Pons (tissue), 1 donor: Measurements from ENCODE around the gene SYNGR3.

Source experiments
- DNase-seq: peaks from one replicate; pipeline ENCODE4 v3.0.0-alpha.2; 2016; ENCODE audit warnings: low spot score

SYNGR3 gene

GRCh38 chr16:1976951-1977874, 12.6 kb upstream of the SYNGR3 start:
- no peak for DNase-seq

- no peak for DNase-seq
Observed at GRCh38 chr16:1977875-1978268, 11.9 kb upstream of the SYNGR3 start.

- DNase-seq: no peak
Observed at GRCh38 chr16:1978476-1979120, 11.2 kb upstream of the SYNGR3 start.

DNA sequence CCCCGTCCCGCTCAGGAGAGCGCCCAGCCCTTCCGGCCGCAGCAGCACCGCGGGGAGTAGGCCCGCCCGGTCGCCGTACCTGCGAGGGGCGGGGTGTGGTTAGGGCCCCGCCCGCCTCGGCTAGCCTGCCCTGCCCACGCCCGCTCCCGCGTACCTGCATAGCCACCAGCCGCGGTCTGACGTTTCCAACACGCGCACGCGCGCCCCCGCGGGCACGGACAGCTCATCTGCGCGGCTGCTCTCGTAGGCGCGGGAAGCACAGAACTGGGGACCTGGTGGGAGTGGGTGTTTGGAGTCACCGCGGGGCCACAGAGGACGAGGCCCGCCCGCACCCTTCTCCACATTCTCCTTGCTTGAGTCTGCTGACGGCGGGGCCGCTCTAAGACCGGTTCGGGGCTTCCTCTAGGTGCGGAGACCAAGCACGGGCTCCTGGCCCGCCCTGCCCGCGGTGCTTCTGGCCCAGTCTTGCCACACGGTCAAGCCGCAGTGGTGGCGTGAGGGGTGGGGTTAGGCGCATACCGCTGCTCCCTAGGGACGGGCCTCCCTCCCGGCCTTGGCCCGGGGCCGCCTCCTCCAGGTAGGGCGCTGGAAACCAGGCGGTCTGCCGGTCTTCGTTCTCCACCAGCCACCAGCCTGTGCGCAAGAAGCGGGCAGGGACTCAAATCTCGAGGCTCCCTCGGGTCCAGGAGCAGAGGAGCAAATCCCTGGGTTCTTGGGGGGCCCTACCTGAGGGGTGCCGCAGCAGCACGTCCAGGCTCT, 10.3 kb upstream of the SYNGR3 start:
- DNase-seq: no peak

GRCh38 chr16:1980030-1980769, 9.6 kb upstream of the SYNGR3 start:
- no peak for DNase-seq

DNA sequence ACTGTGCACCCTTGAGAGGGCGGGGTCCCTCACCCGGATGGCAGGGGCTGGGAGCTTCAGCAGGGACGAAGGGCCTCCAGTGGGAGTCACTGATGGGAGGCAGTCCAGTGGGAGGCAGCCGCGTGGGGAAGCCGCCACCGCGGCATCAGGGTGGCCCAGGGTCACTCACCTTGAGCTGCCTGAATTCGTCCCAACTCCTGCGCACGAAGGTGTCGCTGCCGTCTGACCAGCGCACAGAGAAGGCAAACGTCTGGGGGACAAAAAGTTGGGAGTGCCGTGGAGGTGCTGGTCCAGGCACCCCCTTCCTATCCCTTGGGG, 9.0 kb upstream of the SYNGR3 start:
- no peak for DNase-seq

GRCh38 chr16:1981398-1981836, 8.4 kb upstream of the SYNGR3 start, which contains the start of gene NOXO1:
TSS of gene NOXO1 (minus strand) at chr16:1981469. CDS start at chr16:1981179, 290 bp downstream.
- DNase-seq: no peak

- peak; percentile 79 for DNase-seq
Observed at GRCh38 chr16:1982013-1982433, 7.7 kb upstream of the SYNGR3 start.

DNA sequence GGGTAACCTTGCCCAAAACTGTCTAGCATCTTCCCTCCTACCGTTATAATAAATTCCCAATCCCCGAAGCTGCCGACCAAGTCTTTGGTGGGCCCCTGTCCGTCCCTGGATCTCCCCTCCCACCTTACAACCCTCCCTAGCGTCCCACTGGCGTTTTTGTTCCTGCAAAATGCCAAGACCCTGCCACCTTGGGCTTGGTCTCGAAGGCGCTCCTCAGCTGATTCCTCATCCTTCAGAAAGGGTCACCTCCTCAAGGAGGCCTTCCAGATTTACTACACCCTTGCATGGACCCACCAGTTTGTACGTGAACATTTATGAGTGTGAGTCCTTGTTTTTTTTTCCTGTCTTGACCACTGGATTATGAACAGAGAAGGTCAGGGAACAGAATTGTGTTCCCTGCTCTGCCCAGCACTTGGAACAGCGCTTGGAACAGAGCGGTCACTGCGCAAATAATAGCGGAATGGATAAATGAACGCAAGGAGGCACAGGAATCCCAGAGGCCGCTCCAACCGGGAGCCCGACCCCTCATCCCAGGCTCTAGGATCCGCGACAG, 6.7 kb upstream of the SYNGR3 start:
- no peak for DNase-seq

DNA sequence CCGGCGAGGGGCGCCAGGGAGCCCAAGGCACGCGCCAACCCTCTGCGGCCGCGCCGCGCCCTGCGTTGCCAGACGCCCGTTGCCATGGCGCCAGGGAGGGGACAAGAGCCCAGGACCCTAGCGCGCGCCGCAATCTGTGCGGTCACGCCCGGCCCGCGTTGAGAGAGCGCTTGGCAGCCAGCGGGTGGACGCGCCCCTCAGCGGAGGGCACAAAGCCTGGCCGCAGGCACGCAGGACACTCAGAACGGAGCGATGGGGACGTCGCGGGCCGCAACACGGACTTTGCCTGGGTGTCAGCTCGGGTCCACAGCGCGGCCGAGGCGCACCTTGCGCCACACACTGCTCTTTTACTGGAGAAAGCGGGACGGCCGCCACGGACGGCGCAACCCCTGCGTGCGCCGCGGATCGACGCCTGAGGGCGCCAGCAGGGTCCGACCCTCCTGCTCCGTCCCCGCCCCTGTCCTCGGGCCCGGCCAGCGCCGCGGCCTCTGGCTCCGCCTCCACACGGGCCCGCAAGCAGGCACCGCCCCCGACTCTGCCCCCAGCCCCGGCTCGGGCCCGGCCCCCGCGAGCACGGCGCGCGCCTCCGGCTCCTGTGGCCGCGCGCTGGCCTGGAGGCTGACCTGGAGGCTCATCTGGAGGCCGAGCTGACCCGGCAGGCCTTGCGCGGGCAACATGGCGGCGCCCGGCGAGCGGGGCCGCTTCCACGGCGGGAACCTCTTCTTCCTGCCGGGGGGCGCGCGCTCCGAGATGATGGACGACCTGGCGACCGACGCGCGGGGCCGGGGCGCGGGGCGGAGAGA, 6.0 kb upstream of the SYNGR3 start, which contains the start of gene GFER:
Gene GFER, plus strand, starts transcription at position 650 of the 803 bp plus-strand sequence. Its CDS starts 26 bp downstream, at position 676.
- DNase-seq: peak; percentile 87

- DNase-seq: no peak
Observed at GRCh38 chr16:1984347-1985225, 5.2 kb upstream of the SYNGR3 start.

DNA sequence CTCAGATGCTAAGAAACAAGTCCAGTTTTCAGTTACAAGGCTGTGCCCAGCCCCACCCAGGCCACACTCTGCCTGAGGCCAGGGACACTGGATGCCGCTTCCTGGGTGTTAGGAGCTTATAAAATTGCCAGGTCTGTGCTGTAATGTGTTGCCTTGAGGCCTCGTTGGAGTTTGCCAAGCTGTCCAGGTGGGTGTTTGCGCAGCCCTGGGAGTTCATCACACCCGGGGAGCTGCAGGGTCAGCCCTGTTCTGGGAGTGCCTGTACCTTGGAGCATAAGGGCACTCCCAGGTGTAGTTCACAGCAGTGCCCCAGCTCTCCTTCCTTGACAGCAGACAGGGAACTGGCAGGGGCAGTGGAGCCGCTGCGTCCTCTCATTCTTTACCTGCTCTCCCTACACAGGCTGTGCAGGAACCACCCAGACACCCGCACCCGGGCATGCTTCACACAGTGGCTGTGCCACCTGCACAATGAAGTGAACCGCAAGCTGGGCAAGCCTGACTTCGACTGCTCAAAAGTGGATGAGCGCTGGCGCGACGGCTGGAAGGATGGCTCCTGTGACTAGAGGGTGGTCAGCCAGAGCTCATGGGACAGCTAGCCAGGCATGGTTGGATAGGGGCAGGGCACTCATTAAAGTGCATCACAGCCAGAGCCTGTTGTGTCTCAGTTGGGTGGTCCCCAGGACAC, 4.2 kb upstream of the SYNGR3 start:
- no peak for DNase-seq

GRCh38 chr16:1987198-1987597, 2.6 kb upstream of the SYNGR3 start:
- DNase-seq: no peak

DNA sequence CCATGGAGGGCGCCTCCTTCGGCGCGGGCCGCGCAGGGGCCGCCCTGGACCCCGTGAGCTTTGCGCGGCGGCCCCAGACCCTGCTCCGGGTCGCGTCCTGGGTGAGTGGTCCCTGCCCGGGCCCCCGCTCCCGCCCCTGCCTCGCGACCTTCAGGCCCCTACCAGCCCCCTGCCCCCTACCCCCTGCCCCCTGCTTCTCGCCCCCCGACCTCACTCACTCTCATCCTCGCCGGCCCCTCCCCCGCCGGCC, 256 bp downstream of the SYNGR3 start:
- no peak for DNase-seq

GRCh38 chr16:1990351-1991134, 773 bp downstream of the SYNGR3 start:
- no peak for DNase-seq

GRCh38 chr16:1991135-1991551, 1.4 kb downstream of the SYNGR3 start:
- no peak for DNase-seq

DNA sequence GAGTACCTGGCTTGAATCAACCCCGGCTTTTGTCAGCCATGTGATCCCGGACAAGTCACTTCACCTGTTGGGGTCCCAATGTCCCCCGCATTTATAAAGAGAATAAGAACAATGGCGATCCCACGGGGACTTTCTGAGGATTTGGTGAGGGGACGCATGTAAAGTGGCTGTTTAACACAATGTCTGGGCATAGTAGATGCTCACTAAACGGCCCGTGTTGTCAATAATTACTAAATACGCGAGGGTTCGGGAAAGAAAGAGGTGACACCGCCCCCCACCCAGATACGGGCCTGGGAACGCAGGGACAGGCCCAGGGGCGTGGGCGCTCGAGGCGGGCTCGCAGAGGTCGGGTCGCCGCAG, 1.8 kb downstream of the SYNGR3 start:
- no peak for DNase-seq

GRCh38 chr16:1991948-1992703, 2.4 kb downstream of the SYNGR3 start:
- DNase-seq: peak; percentile 80
